C4-2B (cell line): ENCODE data around the gene CHST11.

Experiments used
- CTCF ChIP-seq: fragments of 450-650 bp; conservative IDR thresholded peaks from 2 replicates; pipeline ENCODE4 v1.5.1; 2017; ENCODE audit warnings: mild to moderate bottlenecking
- ZFX ChIP-seq: fragments of 450-650 bp; IDR thresholded peaks from 2 replicates; pipeline ENCODE4 v1.6.1; 2017

- no peak for TF ChIP-seq CTCF
- no peak for TF ChIP-seq ZFX
Measured at GRCh38 chr12:104526751-104527150, 70.0 kb downstream of the CHST11 start.
